ENCODE measurements around the gene ADAMTSL3. TPM values are rescaled to one million over a fixed set of nuclear protein-coding genes. Genes with fewer than 3 reads are reported as not detected.

Gene ADAMTSL3
- total and polyA plus RNA-seq, 2 of the 8 experiments (the other 6 are each of a cell fraction or from before 2014, with no cell fraction given): 0.35 to 1.4 TPM

- no peak for DNase-seq (ENCODE audit: low read depth in 1 of 2, low spot score in 2 of 2)
- POLR2A ChIA-PET (ENCODE audit: partially characterized antibody): no interaction called here
Measured at GRCh38 chr15:83631534-83631933, 22.4 kb upstream of the ADAMTSL3 start.

More at GRCh38 chr15:83631534-83631933, 22.4 kb upstream of the ADAMTSL3 start:
- no peaks in the 10 kb centered on the region for H4K20me1 ChIP-seq (replicated peaks in 1 of 2; ENCODE audit: control insufficient read depth in 1 of 2, insufficient read depth in 2 of 2, low read length in 2 of 2)
- no peak overlapping the region for H3K14ac ChIP-seq (ENCODE audit: insufficient read length)
- 67% methylated on average over 2 of the region's 2 CpGs; no CpG with 5 or more reads in 1 of the 2 experiments for WGBS, 2 experiments (ENCODE audit: extremely low coverage in 1 of 2, insufficient coverage in 1 of 2, insufficient read length in 1 of 2, insufficient replicate concordance in 2 of 2, low coverage in 1 of 2, low lambda C conversion rate in 2 of 2, missing lambda C conversion rate in 1 of 2)
- no peaks in the 10 kb centered on the region for H3K4me1 ChIP-seq (replicated peaks in 1 of 4; ENCODE audit: control insufficient read depth in 3 of 4, insufficient read depth in 4 of 4, low read length in 3 of 4)
- H3K79me1 ChIP-seq (ENCODE audit: low read depth, low read length): no peaks in the 10 kb centered on the region
- H3K27me3 ChIP-seq (replicated peaks in 1 of 4; ENCODE audit: control insufficient read depth in 3 of 4, extremely low read depth in 1 of 4, insufficient read depth in 3 of 4, low read length in 3 of 4): no peaks in the 10 kb centered on the region
- H3K79me2 ChIP-seq (ENCODE audit: control insufficient read depth in 1 of 2, insufficient read depth in 2 of 2, low read length in 2 of 2): no peaks in the 10 kb centered on the region
- H4K5ac ChIP-seq (ENCODE audit: insufficient read length, low read depth, low read length): no peak overlapping the region
- no peak overlapping the region for H2BK5ac ChIP-seq (ENCODE audit: low read depth, low read length)
- H2BK120ac ChIP-seq (replicated peaks; ENCODE audit: low read depth, low read length): no peak overlapping the region
- no peak overlapping the region for H3K56ac ChIP-seq (replicated peaks; ENCODE audit: insufficient read length, low read depth, low read length)
- H2AFZ ChIP-seq (ENCODE audit: low read length): no peak overlapping the region
- no peak overlapping the region for H3K4ac ChIP-seq (replicated peaks; ENCODE audit: insufficient read length, low read depth, low read length)
- FAIRE-seq: no peak
- TF ChIP-seq POLR2AphosphoS5 (IDR thresholded peaks at IDR 0.05; ENCODE audit: low read depth, low read length) (no peak), EP300 (IDR thresholded peaks at IDR 0.05; ENCODE audit: borderline replicate concordance in 1 of 2, low read depth in 2 of 2, low read length in 2 of 2) (peak in 1 of 2 experiments; percentile 12; a peak in 1 of 3 replicates), NANOG (IDR thresholded peaks at IDR 0.05; ENCODE audit: insufficient read depth, low read depth, low read length, poor library complexity, severe bottlenecking) (no peak), TBP (IDR thresholded peaks at IDR 0.05; ENCODE audit: low read depth, low read length) (no peak)
- no peak overlapping the region for H2BK15ac ChIP-seq (ENCODE audit: low read length)
- no peak overlapping the region for H3K18ac ChIP-seq (ENCODE audit: extremely low read depth, low read length)
- H3K9ac ChIP-seq (replicated peaks in 1 of 4; ENCODE audit: extremely low read depth in 1 of 4, low read depth in 3 of 4, low read length in 3 of 4): no peak overlapping the region
- CTCF ChIA-PET (ENCODE audit: partially characterized antibody): no interaction called here
- H3K36me3 ChIP-seq (ENCODE audit: control insufficient read depth in 2 of 4, insufficient read depth in 4 of 4, low read length in 3 of 4): no peaks in the 10 kb centered on the region
- no peak overlapping the region for H3K27ac ChIP-seq (ENCODE audit: low read depth, low read length)
- peaks cover 11 to 12% of the 10 kb centered on the region in 2 experiments; a peak in 3 of 4 replicates for H3K9me3 ChIP-seq (ENCODE audit: insufficient read depth in 2 of 2, low read depth in 1 of 2, low read length in 1 of 2)
- H2BK12ac ChIP-seq (ENCODE audit: low read depth, low read length): no peak overlapping the region
- H3K4me2 ChIP-seq (ENCODE audit: insufficient read depth in 1 of 2, low read depth in 2 of 2, low read length in 2 of 2): no peak overlapping the region
- H4K8ac ChIP-seq (ENCODE audit: extremely low read depth, insufficient read depth, low read length): no peak overlapping the region
- H2BK20ac ChIP-seq (ENCODE audit: low read length): no peak overlapping the region
- no peak overlapping the region for H4K91ac ChIP-seq (replicated peaks; ENCODE audit: insufficient read length, low read length)
- no peak overlapping the region for H3K23ac ChIP-seq (ENCODE audit: insufficient read length)
- H2AK5ac ChIP-seq (ENCODE audit: low read depth, low read length): no peak overlapping the region
- no peaks in the 10 kb centered on the region for H3K23me2 ChIP-seq (ENCODE audit: low read depth, low read length)
- H3K4me3 ChIP-seq (ENCODE audit: extremely low read depth in 1 of 4, insufficient read depth in 2 of 4, low read depth in 3 of 4, low read length in 4 of 4): no peak overlapping the region
